A549 treated with ZK216348 at 1 μM for 4 hours (cell line): ENCODE data around the gene RPL27A. TPM values are rescaled to one million over a fixed set of nuclear protein-coding genes. Genes with fewer than 3 reads are reported as not detected.

Source experiments
- total RNA-seq: library from RNA; stranded (reverse); fragments of 200-300 nt; extraction: Qiagen RNA extraction; gene quantifications from 5 replicates; pipeline ENCODE4 v1.2.3, GENCODE V29; 2022; ENCODE audit warnings: low read depth

Gene RPL27A
- 2,484 to 2,994 TPM (median 2,599 TPM) in 5 replicates for total RNA-seq

GRCh38 chr11:8682303-8683114, at the start of gene RPL27A, which contains the start of gene TRIM66:
TSS of gene RPL27A (plus strand) at chr11:8682792. CDS start at chr11:8682814, 22 bp downstream.
TSS of gene TRIM66 (minus strand) at chr11:8682665. CDS start at chr11:8672274, 10,391 bp downstream.

Other genes starting within 250 kb of the RPL27A start
- gene STK33, start 88.6 kb upstream of the RPL27A start, total RNA-seq = 3.1 to 7.2 TPM (median 4.0 TPM) in 5 replicates
- gene TRIM66, start 127 bp upstream of the RPL27A start, total RNA-seq = 1.7 to 3.0 TPM (median 2.2 TPM) in 5 replicates
- gene AKIP1, start 228.4 kb downstream of the RPL27A start, total RNA-seq = 39.4 to 45.1 TPM (median 40.5 TPM) in 5 replicates